ENCODE results near the gene LYPLA2.
A peak's percentile ranks its signal among the peaks of the same experiment; 100 is the strongest.
"Not testable (repeated sequence)": the region's sequence is repeated elsewhere in the genome, so short reads cannot be mapped to it uniquely, and the experiment has no call there.

LYPLA2 gene

GRCh38 chr1:23791516-23792047 is 637 bp downstream of the LYPLA2 start:
- no peak for TF ChIP-seq CTCF (IDR thresholded peaks at IDR 0.05; ENCODE audit: low read depth, low read length, missing control alignments)
- peak overlapping the region; percentile 89 for H3K4me3 ChIP-seq (ENCODE audit: low read depth, low read length)
- no peak for DNase-seq (ENCODE audit: low read depth)
- in situ Hi-C loops (cut with HindIII; ENCODE audit: low sequenced_read_pairs) = no loop called here

DNA sequence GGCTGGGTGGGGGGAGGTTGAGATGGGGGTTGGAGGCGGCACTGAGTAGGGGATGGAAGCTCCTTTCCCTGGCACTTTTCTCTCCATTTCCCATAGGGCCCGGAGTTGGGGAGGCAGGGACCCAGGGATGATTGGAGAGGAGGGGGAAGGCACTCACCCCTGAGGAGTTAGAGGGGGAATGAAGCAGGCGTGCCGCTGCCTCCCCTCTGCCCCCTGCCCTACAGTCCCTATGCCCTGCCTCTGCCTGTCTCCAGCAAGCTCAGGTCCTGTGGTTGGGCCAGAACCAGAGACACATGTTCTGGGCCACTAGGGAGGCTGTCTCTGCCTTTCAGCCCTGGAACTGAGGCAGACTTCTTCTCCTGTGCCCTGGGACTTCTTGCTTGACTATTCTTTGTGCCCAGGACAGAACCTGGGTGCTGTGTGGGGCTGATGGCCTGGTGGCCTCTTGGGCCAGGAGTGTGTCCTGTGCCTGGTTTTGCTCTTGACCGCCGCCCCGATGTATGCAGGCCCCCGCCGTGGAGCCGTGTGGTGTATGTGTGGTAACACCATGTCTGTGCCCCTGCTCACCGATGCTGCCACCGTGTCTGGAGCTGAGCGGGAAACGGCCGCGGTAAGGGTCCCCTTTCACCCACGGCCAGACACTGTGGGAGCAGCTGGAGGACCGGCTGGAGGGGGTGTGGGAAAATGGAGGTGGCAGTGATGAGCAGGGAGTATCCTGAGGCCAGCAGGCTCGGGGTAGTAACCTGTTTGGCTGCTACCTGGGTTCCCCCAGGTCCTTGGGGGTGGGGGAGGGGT is 1.4 kb downstream of the LYPLA2 start:
- no peak for TF ChIP-seq CTCF (IDR thresholded peaks at IDR 0.05; ENCODE audit: low read depth, low read length, missing control alignments)
- H3K4me3 ChIP-seq (ENCODE audit: low read depth, low read length) = peak overlapping the region; percentile 89
- DNase-seq (ENCODE audit: low read depth) = no peak
- in situ Hi-C loops (cut with HindIII; ENCODE audit: low sequenced_read_pairs) = no loop called here

- TF ChIP-seq CTCF (IDR thresholded peaks at IDR 0.05; ENCODE audit: low read depth, low read length, missing control alignments) = no peak
- in situ Hi-C loops (cut with HindIII; ENCODE audit: low sequenced_read_pairs) = no loop called here
- no peak overlapping the region for H3K4me3 ChIP-seq (ENCODE audit: low read depth, low read length)
- DNase-seq (ENCODE audit: low read depth) = peak; percentile 60
Observed at GRCh38 chr1:23793018-23793781, 2.3 kb downstream of the LYPLA2 start.

- no peak overlapping the region for H3K4me3 ChIP-seq (ENCODE audit: low read depth, low read length)
- no peak for DNase-seq (ENCODE audit: low read depth)
- in situ Hi-C loops (cut with HindIII; ENCODE audit: low sequenced_read_pairs) = no loop called here
- no peak for TF ChIP-seq CTCF (IDR thresholded peaks at IDR 0.05; ENCODE audit: low read depth, low read length, missing control alignments)
Observed at GRCh38 chr1:23793861-23794731, 3.2 kb downstream of the LYPLA2 start.

DNA sequence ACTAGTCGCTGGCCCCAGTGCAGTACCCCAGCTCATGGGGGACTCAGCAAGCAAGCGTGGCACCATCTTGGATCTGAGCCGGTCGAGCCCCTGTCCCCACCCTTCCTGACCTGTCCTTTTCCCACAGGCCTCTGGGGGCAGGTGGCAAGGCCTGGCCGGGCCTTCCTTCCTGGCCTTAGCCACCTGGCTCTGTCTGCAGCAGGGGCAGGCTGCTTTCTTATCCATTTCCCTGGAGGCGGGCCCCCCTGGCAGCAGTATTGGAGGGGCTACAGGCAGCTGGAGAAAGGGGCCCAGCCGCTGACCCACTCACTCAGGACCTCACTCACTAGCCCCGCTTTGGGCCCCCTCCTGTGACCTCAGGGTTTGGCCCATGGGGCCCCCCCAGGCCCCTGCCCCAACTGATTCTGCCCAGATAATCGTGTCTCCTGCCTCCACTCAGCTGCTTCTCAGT is 3.8 kb downstream of the LYPLA2 start:
- in situ Hi-C loops (cut with HindIII; ENCODE audit: low sequenced_read_pairs); DNase-seq (ENCODE audit: low read depth); H3K4me3 ChIP-seq (ENCODE audit: low read depth, low read length): not testable (repeated sequence)

- no peak for DNase-seq (ENCODE audit: low read depth)
- in situ Hi-C loops (cut with HindIII; ENCODE audit: low sequenced_read_pairs) = no loop called here
- H3K4me3 ChIP-seq (ENCODE audit: low read depth, low read length) = no peak overlapping the region
- TF ChIP-seq CTCF (IDR thresholded peaks at IDR 0.05; ENCODE audit: low read depth, low read length, missing control alignments) = no peak
Observed at GRCh38 chr1:23795676-23796465, 4.9 kb downstream of the LYPLA2 start.
